HEK293 (cell line): Measurements from ENCODE around the gene DUXA.
"Not testable (repeated sequence)": the region's sequence is repeated elsewhere in the genome, so short reads cannot be mapped to it uniquely, and the experiment has no call there.

Experiments used
- CTCF ChIA-PET: fragments of 350-600 bp; formaldehyde crosslinking; extraction: SDS; loops from one replicate; lab custom pipeline; 2021; ENCODE audit warnings: antibody characterized with exemption; lab: Yijun Ruan, JAX
- POLR2A ChIA-PET: fragments of 300-600 bp; formaldehyde crosslinking; extraction: SDS; loops from one replicate; lab custom pipeline; 2020; ENCODE audit warnings: antibody characterized with exemption, inconsistent platforms; lab: Yijun Ruan, JAX
- H3K27ac ChIP-seq: fragments of 200-500 bp; sonication (Bioruptor generic); 2 replicates; pipeline ENCODE4 v1.5.1; 2014; ENCODE audit warnings: low read depth, low read length, control low read depth, inconsistent platforms; ENCODE audit errors: extremely low read depth
- H3K36me3 ChIP-seq, 2 experiments: fragments of 200-500 bp in 1 of 2; sonication (Bioruptor generic) in 1 of 2; 1 replicate in 1 of 2; 2 replicates in 1 of 2; pipeline ENCODE4 v1.5.1; 2014 to 2017; ENCODE audit warnings: inconsistent platforms in 2 of 2, low read length in 2 of 2; ENCODE audit not compliant: control insufficient read depth in 2 of 2, insufficient read depth in 1 of 2
- H3K4me1 ChIP-seq: fragments of 200-500 bp; sonication (Bioruptor generic); 2 replicates; pipeline ENCODE4 v1.5.1; 2014; ENCODE audit warnings: mild to moderate bottlenecking, low read length, inconsistent platforms; ENCODE audit not compliant: control insufficient read depth, insufficient read depth
- H3K4me3 ChIP-seq: 2 replicates; pipeline ENCODE4 v1.5.1; 2011; ENCODE audit warnings: low read depth, mild to moderate bottlenecking, control low read depth, low read length, moderate library complexity
- H3K9me3 ChIP-seq: fragments of 200-500 bp; sonication (Bioruptor generic); 2 replicates; pipeline ENCODE4 v1.5.1; 2014; ENCODE audit warnings: low read depth, low read length, inconsistent platforms; ENCODE audit not compliant: control insufficient read depth, insufficient read depth
- BCL11B ChIP-seq: fragments of 450-650 bp; formaldehyde crosslinking; IDR thresholded peaks from 2 replicates; pipeline ENCODE4 v1.5.1; 2016; ENCODE audit warnings: low read depth, missing biosample characterization, missing genetic modification characterization
- GLI2 ChIP-seq: fragments of 450-650 bp; formaldehyde crosslinking; IDR thresholded peaks from 2 replicates; pipeline ENCODE4; 2017; ENCODE audit warnings: missing biosample characterization, missing genetic modification characterization, low read depth, borderline replicate concordance
- KLF16 ChIP-seq: fragments of 450-650 bp; formaldehyde crosslinking; IDR thresholded peaks from 2 replicates; pipeline ENCODE4 v1.5.1; 2017; ENCODE audit warnings: missing biosample characterization, missing genetic modification characterization
- KLF8 ChIP-seq: fragments of 450-650 bp; formaldehyde crosslinking; IDR thresholded peaks from 2 replicates; pipeline ENCODE4 v1.5.1; 2016; ENCODE audit warnings: missing biosample characterization, missing genetic modification characterization
- SCRT2 ChIP-seq: fragments of 450-650 bp; formaldehyde crosslinking; IDR thresholded peaks from 2 replicates; pipeline ENCODE4 v1.5.1; 2016; ENCODE audit warnings: missing biosample characterization, missing genetic modification characterization
- ZBTB7A ChIP-seq: fragments of 450-650 bp; formaldehyde crosslinking; IDR thresholded peaks from 2 replicates; pipeline ENCODE4 v1.5.1; 2016; ENCODE audit warnings: low read depth, missing biosample characterization, missing genetic modification characterization
- ZNF146 ChIP-seq: fragments of 450-650 bp; formaldehyde crosslinking; IDR thresholded peaks from 2 replicates; pipeline ENCODE4 v1.5.1; 2016; ENCODE audit warnings: missing biosample characterization, missing genetic modification characterization
- ZNF211 ChIP-seq: fragments of 450-650 bp; formaldehyde crosslinking; IDR thresholded peaks from 2 replicates; pipeline ENCODE4 v1.5.1; 2016; ENCODE audit warnings: low read depth, missing biosample characterization, missing genetic modification characterization
- ZNF223 ChIP-seq: fragments of 450-650 bp; formaldehyde crosslinking; IDR thresholded peaks from 2 replicates; pipeline ENCODE4 v1.5.1; 2016; ENCODE audit warnings: missing biosample characterization, missing genetic modification characterization
- ZNF266 ChIP-seq: fragments of 450-650 bp; formaldehyde crosslinking; IDR thresholded peaks from 2 replicates; pipeline ENCODE4 v1.5.1; 2016; ENCODE audit warnings: missing biosample characterization, missing genetic modification characterization, low read depth
- ZNF394 ChIP-seq: fragments of 450-650 bp; formaldehyde crosslinking; IDR thresholded peaks from 2 replicates; pipeline ENCODE4 v1.5.1; 2016; ENCODE audit warnings: missing biosample characterization, missing genetic modification characterization, mild to moderate bottlenecking, moderate library complexity, borderline replicate concordance
- ZNF433 ChIP-seq: fragments of 450-650 bp; formaldehyde crosslinking; IDR thresholded peaks from 2 replicates; pipeline ENCODE4 v1.5.1; 2016; ENCODE audit warnings: missing biosample characterization, missing genetic modification characterization, low read depth
- ZNF585B ChIP-seq: fragments of 450-650 bp; formaldehyde crosslinking; IDR thresholded peaks from 2 replicates; pipeline ENCODE4 v1.5.1; 2016; ENCODE audit warnings: missing biosample characterization, missing genetic modification characterization
- ZNF596 ChIP-seq: fragments of 450-650 bp; IDR thresholded peaks from 2 replicates; pipeline ENCODE4 v1.5.0; 2018; ENCODE audit warnings: missing biosample characterization, mild to moderate bottlenecking, missing genetic modification characterization, moderate library complexity
- ZNF610 ChIP-seq: fragments of 450-650 bp; formaldehyde crosslinking; IDR thresholded peaks from 2 replicates; pipeline ENCODE4 v1.5.1; 2016; ENCODE audit warnings: missing biosample characterization, missing genetic modification characterization, borderline replicate concordance
- ZNF621 ChIP-seq: fragments of 450-650 bp; formaldehyde crosslinking; IDR thresholded peaks from 2 replicates; pipeline ENCODE4 v1.5.1; 2017; ENCODE audit warnings: missing biosample characterization, missing genetic modification characterization
- ZNF777 ChIP-seq: fragments of 450-650 bp; formaldehyde crosslinking; IDR thresholded peaks from 2 replicates; pipeline ENCODE4 v1.5.1; 2017; ENCODE audit warnings: missing biosample characterization, missing genetic modification characterization, borderline replicate concordance
- ZNF830 ChIP-seq: fragments of 450-650 bp; IDR thresholded peaks from 2 replicates; pipeline ENCODE4 v1.5.0; 2018; ENCODE audit warnings: missing biosample characterization, missing genetic modification characterization, low read depth, mild to moderate bottlenecking, moderate library complexity
- ZXDB ChIP-seq: fragments of 450-650 bp; formaldehyde crosslinking; IDR thresholded peaks from 2 replicates; pipeline ENCODE4 v1.5.1; 2016; ENCODE audit warnings: missing biosample characterization, missing genetic modification characterization
- TF ChIP-seq, protein P1 (sequence below): fragments of 450-650 bp; formaldehyde crosslinking; IDR thresholded peaks from 2 replicates; pipeline ENCODE4 v1.5.1; 2017; ENCODE audit warnings: missing biosample characterization, mild to moderate bottlenecking, missing genetic modification characterization, moderate library complexity
- TF ChIP-seq, protein P2 (sequence below): fragments of 450-650 bp; formaldehyde crosslinking; IDR thresholded peaks from 2 replicates; pipeline ENCODE4; 2016; ENCODE audit warnings: missing biosample characterization, missing genetic modification characterization
- TF ChIP-seq, protein P3 (sequence below): fragments of 450-650 bp; formaldehyde crosslinking; IDR thresholded peaks from 2 replicates; pipeline ENCODE4 v1.5.1; 2017; ENCODE audit warnings: missing biosample characterization, missing genetic modification characterization
- TF ChIP-seq, protein P4 (sequence below): sonication (generic); formaldehyde crosslinking; IDR thresholded peaks from 2 replicates; pipeline ENCODE4 v1.8.1; 2022; ENCODE audit warnings: mild to moderate bottlenecking, moderate library complexity, missing genetic modification reagents

Gene DUXA

DNA sequence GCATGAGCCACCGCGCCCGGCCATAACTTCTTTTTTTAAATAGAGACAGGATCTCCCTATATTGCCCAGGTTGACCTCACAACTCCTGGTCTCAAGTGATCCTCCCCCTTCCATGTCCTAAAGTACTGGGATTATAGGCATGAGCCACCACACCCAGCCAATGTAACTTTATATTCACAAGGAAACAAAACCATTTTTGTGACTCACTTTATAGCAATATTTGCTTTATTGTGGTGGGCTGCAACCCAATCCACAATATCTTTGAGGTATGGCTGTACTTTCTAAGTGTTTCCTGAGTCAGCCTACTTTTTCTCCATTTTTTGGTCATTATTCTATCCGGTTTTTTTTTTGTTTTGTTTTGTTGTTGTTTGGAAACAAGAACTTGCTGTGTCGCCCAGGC is 14.4 kb downstream of the DUXA start (continued):
- TF ChIP-seq GLI2 (tag by site-specific recombination) (no peak), ZNF266 (tag by site-specific recombination) (no peak), ZNF585B (tag by site-specific recombination) (no peak), ZNF433 (tag by site-specific recombination) (no peak), ZXDB (tag by site-specific recombination) (no peak), SCRT2 (no peak), ZNF223 (tag by site-specific recombination) (no peak)
- TF ChIP-seq, protein P1, sequence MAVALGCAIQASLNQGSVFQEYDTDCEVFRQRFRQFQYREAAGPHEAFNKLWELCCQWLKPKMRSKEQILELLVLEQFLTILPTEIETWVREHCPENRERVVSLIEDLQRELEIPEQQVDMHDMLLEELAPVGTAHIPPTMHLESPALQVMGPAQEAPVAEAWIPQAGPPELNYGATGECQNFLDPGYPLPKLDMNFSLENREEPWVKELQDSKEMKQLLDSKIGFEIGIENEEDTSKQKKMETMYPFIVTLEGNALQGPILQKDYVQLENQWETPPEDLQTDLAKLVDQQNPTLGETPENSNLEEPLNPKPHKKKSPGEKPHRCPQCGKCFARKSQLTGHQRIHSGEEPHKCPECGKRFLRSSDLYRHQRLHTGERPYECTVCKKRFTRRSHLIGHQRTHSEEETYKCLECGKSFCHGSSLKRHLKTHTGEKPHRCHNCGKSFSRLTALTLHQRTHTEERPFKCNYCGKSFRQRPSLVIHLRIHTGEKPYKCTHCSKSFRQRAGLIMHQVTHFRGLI (tag by site-specific recombination) = no peak
- TF ChIP-seq, protein P2, sequence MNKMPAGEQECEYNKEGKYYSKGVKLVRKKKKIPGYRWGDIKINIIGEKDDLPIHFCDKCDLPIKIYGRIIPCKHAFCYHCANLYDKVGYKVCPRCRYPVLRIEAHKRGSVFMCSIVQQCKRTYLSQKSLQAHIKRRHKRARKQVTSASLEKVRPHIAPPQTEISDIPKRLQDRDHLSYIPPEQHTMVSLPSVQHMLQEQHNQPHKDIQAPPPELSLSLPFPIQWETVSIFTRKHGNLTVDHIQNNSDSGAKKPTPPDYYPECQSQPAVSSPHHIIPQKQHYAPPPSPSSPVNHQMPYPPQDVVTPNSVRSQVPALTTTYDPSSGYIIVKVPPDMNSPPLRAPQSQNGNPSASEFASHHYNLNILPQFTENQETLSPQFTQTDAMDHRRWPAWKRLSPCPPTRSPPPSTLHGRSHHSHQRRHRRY (tag by site-specific recombination) = no peak

DNA sequence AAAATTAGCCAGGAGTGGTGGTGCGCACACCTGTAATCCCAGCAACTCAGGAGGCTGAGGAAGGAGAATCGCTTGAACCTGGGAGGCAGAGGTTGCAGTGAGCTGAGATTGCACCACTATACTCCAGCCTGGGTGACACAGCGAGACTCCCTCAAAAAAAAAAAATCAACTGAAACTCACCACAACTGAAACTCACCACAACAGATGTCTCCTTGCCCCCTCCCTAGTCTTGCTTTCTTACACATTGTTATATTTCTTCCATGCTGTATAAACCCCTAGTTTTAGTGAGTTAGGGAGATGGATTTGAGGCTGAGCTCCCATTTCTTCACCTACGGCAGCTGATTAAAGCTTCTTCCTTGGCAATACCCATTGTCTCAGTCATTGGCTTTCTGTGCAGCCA is 25.6 kb downstream of the DUXA start:
- no peaks in the 10 kb centered on the region for H3K36me3 ChIP-seq
- H3K27ac ChIP-seq = no peak overlapping the region
- CTCF ChIA-PET = no interaction called here
- no peaks in the 10 kb centered on the region for H3K4me1 ChIP-seq
- H3K4me3 ChIP-seq = no peak overlapping the region
- POLR2A ChIA-PET = no interaction called here
- H3K9me3 ChIP-seq = no peaks in the 10 kb centered on the region; the same call in 1 of the 2 replicates
- TF ChIP-seq KLF16 (tag by site-specific recombination) (no peak), ZNF610 (tag by site-specific recombination) (no peak), ZNF211 (tag by site-specific recombination) (no peak), ZBTB7A (no peak)
- TF ChIP-seq, protein P3, sequence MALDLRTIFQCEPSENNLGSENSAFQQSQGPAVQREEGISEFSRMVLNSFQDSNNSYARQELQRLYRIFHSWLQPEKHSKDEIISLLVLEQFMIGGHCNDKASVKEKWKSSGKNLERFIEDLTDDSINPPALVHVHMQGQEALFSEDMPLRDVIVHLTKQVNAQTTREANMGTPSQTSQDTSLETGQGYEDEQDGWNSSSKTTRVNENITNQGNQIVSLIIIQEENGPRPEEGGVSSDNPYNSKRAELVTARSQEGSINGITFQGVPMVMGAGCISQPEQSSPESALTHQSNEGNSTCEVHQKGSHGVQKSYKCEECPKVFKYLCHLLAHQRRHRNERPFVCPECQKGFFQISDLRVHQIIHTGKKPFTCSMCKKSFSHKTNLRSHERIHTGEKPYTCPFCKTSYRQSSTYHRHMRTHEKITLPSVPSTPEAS (tag by site-specific recombination) = no peak

DNA sequence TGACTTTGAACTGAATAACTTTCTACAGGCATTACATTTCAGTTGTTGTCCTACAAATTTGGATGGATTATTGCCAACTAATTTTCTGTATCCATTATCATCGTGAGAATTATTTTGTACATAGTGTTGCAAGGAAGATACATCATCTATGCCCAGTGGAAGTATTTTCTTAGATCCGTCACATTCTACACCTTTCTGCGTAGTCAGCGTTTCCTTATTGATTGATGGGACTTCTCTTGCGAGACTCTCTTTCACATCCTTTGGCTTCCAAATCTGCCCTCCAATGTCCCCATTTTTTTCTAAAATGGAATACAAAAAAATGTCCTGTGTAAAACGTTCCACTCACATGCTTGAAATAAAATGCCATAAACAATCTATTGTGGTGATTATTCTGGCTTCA is 31.5 kb downstream of the DUXA start:
- Histone ChIP-seq H3K4me1 (no peaks in the 10 kb centered on the region), H3K4me3 (no peak overlapping the region), H3K27ac (no peak overlapping the region), H3K9me3 (no peaks in the 10 kb centered on the region; the same call in 1 of the 2 replicates), H3K36me3 (no peaks in the 10 kb centered on the region)
- TF ChIP-seq KLF16 (tag by site-specific recombination) = no peak
- TF ChIP-seq ZNF777 (tag by site-specific recombination) = no peak
- TF ChIP-seq ZNF146 (tag by site-specific recombination) = no peak
- no peak for TF ChIP-seq ZNF830 (tag by site-specific recombination)
- no peak for TF ChIP-seq ZNF394 (tag by site-specific recombination)
- TF ChIP-seq ZNF596 (tag by site-specific recombination) = no peak
- TF ChIP-seq KLF8 (tag by site-specific recombination) = no peak
- no peak for TF ChIP-seq ZNF621 (tag by site-specific recombination)
- no peak for TF ChIP-seq BCL11B
- TF ChIP-seq, protein P4, sequence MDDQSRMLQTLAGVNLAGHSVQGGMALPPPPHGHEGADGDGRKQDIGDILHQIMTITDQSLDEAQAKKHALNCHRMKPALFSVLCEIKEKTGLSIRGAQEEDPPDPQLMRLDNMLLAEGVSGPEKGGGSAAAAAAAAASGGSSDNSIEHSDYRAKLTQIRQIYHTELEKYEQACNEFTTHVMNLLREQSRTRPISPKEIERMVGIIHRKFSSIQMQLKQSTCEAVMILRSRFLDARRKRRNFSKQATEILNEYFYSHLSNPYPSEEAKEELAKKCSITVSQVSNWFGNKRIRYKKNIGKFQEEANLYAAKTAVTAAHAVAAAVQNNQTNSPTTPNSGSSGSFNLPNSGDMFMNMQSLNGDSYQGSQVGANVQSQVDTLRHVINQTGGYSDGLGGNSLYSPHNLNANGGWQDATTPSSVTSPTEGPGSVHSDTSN (CRISPR knock-in tag) = no peak
- ChIA-PET CTCF (no interaction called here), POLR2A (no interaction called here)

DNA sequence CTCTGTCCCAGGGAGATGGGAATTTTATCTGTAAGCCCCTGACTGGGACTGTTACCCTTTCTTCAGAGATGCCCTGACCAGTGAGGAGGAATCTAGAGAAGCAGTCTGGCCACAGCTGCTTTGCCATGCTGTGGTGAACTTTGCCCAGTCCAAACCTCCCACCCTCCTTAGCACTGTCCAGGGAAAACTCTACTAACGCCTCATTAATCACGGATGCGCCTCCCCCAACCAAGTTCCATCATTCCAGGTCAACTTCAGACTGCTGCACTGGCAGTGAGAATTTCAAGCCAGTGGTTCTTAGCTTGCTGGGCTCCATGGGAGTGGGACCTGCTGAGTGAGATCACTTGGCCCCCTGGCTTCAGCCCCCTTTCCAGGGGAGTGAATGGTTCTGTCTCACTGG is 39.9 kb downstream of the DUXA start:
- H3K27ac ChIP-seq, POLR2A ChIA-PET, H3K9me3 ChIP-seq, H3K4me1 ChIP-seq, CTCF ChIA-PET, H3K4me3 ChIP-seq, H3K36me3 ChIP-seq: not testable (repeated sequence)
